Suprapubic skin (tissue), 4 donors: ENCODE results near the gene MYO1A.
A peak's percentile ranks its signal among the peaks of the same experiment; 100 is the strongest.

Source experiments
- EP300 ChIP-seq: sonication (generic); formaldehyde crosslinking; IDR thresholded peaks from one replicate; pipeline ENCODE4 v1.6.1; 2017; ENCODE audit warnings: antibody characterized with exemption
- POLR2A ChIP-seq, 2 donors: fragments of 450-650 bp; IDR thresholded peaks; one replicate each; pipeline ENCODE4 v1.6.1; 2017; ENCODE audit warnings: antibody characterized with exemption in 2 of 2, mild to moderate bottlenecking in 2 of 2, moderate library complexity in 2 of 2
- POLR2AphosphoS5 ChIP-seq, 3 donors: sonication (generic); formaldehyde crosslinking; IDR thresholded peaks; one replicate each; pipeline ENCODE4 v1.6.1; 2017; ENCODE audit warnings: antibody characterized with exemption in 3 of 3
- TF ChIP-seq, protein P1 (sequence below), 2 donors: fragments of 200-600 bp in 1 of 2; fragments of 450-650 bp in 1 of 2; sonication (generic) in 1 of 2; IDR thresholded peaks; one replicate each; pipeline ENCODE4 v1.5.1; 2016 to 2019; ENCODE audit warnings: antibody characterized with exemption in 2 of 2, mild to moderate bottlenecking in 1 of 2, moderate library complexity in 1 of 2

GRCh38 chr12:57078519-57079404 is 28.8 kb upstream of the MYO1A start, which contains the start of gene NEMP1:
- TF ChIP-seq, protein P1, sequence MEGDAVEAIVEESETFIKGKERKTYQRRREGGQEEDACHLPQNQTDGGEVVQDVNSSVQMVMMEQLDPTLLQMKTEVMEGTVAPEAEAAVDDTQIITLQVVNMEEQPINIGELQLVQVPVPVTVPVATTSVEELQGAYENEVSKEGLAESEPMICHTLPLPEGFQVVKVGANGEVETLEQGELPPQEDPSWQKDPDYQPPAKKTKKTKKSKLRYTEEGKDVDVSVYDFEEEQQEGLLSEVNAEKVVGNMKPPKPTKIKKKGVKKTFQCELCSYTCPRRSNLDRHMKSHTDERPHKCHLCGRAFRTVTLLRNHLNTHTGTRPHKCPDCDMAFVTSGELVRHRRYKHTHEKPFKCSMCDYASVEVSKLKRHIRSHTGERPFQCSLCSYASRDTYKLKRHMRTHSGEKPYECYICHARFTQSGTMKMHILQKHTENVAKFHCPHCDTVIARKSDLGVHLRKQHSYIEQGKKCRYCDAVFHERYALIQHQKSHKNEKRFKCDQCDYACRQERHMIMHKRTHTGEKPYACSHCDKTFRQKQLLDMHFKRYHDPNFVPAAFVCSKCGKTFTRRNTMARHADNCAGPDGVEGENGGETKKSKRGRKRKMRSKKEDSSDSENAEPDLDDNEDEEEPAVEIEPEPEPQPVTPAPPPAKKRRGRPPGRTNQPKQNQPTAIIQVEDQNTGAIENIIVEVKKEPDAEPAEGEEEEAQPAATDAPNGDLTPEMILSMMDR (IDR thresholded peaks at IDR 0.05) = no peak
- peak in 1 of 3 donors; percentile 77 for TF ChIP-seq POLR2AphosphoS5 (IDR thresholded peaks at IDR 0.05)
- no peak for TF ChIP-seq POLR2A (IDR thresholded peaks at IDR 0.05)
- no peak for TF ChIP-seq EP300
